HPDE6-E6E7 (cell line): ENCODE results near the gene FXR1.

Experiments used
- DNase-seq: peaks from one replicate; pipeline ENCODE4 v3.0.0; 2011; ENCODE audit warnings: missing footprints; ENCODE audit errors: extremely low spot score

FXR1 gene

DNA sequence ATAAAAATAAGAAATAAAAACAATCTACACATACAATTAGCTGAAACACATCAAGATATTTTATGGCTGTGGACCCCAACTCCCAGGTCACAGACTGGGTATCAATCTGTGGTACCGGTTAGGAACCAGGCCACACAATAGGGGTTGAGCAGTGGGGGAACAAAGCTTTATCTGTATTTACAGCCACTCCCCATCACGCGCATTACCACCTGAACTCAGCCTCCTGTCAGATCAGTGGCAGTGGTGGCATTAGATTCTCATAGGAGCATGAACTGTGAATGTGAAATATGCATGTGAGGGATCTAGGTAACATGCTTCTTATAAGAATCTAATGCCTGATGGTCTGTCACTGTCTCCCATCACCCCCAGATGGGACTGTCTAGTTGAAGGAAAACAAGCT, 94.8 kb downstream of the FXR1 start:
- DNase-seq, result no peak

DNA sequence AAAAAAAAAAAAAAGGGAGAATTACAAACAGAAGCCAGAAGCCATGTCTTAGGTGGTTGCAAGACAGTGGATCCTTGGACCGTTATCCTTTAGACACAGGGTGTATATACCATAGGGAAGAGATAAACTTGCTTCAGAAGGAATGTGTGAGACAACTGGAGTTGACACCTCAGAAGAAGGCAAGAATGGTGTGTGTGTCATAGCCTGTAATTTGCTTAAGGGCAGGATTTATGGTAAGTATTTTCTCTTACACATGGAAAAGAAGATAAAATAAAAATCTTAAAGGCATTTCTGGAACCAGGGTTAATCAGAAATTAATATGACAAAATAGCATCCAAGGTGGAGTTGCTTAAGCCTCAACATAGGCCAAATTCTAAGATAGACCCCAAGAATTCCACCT, 96.3 kb downstream of the FXR1 start:
- DNase-seq, result no peak

DNA sequence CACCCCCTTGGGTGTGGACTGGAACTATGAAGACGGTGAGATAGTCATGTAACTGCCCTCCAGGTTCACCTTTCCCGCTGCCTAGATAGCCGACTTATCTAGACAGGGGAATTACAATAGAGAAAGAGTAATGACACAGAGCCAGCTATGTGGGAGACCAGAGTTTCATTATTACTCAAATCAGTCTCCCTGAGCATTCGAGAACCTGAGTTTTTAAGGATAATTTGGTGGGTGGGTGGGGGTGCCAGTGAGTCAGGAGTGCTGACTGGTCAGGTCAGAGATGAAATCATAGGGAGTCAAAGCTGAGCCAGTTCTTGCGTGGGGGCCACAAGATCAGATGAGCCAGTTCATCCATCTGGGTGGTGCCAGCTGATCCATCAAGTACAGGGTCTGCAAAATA, 96.8 kb downstream of the FXR1 start:
- no peak for DNase-seq

- no peak for DNase-seq
These were observed 105.2 kb downstream of the FXR1 start for GRCh38 chr3:181017690-181018089.

DNA sequence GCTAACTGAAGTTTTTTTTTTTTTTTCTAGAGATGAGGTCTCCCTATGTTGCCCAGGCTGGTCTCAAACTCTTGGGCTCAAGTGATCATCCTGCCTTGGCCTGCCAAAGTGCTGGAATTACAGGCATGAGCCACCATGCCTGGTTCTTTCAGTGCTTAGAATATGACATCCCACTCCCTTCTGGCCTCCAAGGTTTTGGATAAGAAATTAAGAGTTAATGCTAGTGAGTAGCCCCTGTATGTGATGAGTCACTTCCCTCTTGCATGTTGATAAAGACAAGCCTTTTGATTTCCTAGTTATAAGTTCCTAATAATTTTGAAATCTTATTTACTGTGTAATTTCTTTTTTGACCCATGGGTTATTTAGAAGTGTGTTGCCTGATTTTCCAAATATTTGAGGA, 112.7 kb downstream of the FXR1 start:
- DNase-seq, result no peak

- no peak for DNase-seq
These were observed 118.5 kb downstream of the FXR1 start for GRCh38 chr3:181030948-181031347.
